ENCODE measurements around the gene RAB35. TPM values are rescaled to one million over a fixed set of nuclear protein-coding genes. Genes with fewer than 3 reads are reported as not detected.

RAB35 gene
- polyA plus RNA-seq, 1 of the 3 experiments (the other 2 are of a cell fraction) = 41.8 TPM

GRCh38 chr12:120067084-120067869, 49.3 kb downstream of the RAB35 start:
- no peaks in the 10 kb centered on the region for H3K9me2 ChIP-seq
- TF ChIP-seq RAD21 (IDR thresholded peaks at IDR 0.05; ENCODE audit: low read length) (no peak), RFX5 (IDR thresholded peaks at IDR 0.05; ENCODE audit: low read length) (no peak), GATA2 (CRISPR knock-in tag; IDR thresholded peaks at IDR 0.05) (no peak), CTCF (IDR thresholded peaks at IDR 0.05) (no peak)
- no peak overlapping the region for H2AFZ ChIP-seq (ENCODE audit: low read depth)
- H3K4me1 ChIP-seq (ENCODE audit: control insufficient read depth in 1 of 2, insufficient read depth in 2 of 2, low read depth in 1 of 2, low read length in 1 of 2) = peaks cover 0 to 2% of the 10 kb centered on the region in 2 experiments; a peak in 1 of 4 replicates
- H4K20me1 ChIP-seq (ENCODE audit: insufficient read depth) = no peaks in the 10 kb centered on the region
- no peaks in the 10 kb centered on the region for H3F3A ChIP-seq (replicated peaks; ENCODE audit: insufficient read depth)
- no peaks in the 10 kb centered on the region for H3K9me3 ChIP-seq
- no peak overlapping the region for H3K4me3 ChIP-seq (ENCODE audit: low read depth in 2 of 2, low read length in 1 of 2)
- H3K79me2 ChIP-seq (ENCODE audit: insufficient read depth) = no peaks in the 10 kb centered on the region
- 40% methylated on average over 3 of the region's 3 CpGs for WGBS (ENCODE audit: low lambda C conversion rate)
- peaks cover 4% of the 10 kb centered on the region; the same call in 1 of the 2 replicates for H3K27me3 ChIP-seq (ENCODE audit: insufficient read depth)
- no peak overlapping the region for H3K4me2 ChIP-seq
- CTCF ChIA-PET = no interaction called here
- H3K36me3 ChIP-seq (replicated peaks in 1 of 2; ENCODE audit: control insufficient read depth in 1 of 2, insufficient read depth in 2 of 2, low read length in 1 of 2) = no peaks in the 10 kb centered on the region
- no peak for DNase-seq
- no peak overlapping the region for H3K9ac ChIP-seq
- H3K27ac ChIP-seq (ENCODE audit: low read depth in 2 of 2, low read length in 1 of 2) = no peak overlapping the region
- POLR2A ChIA-PET = no interaction called here

- H3K27ac ChIP-seq (ENCODE audit: low read depth in 2 of 2, low read length in 1 of 2) = no peak overlapping the region
- H3K4me1 ChIP-seq (ENCODE audit: control insufficient read depth in 1 of 2, insufficient read depth in 2 of 2, low read depth in 1 of 2, low read length in 1 of 2) = peaks cover 0 to 2% of the 10 kb centered on the region in 2 experiments; a peak in 1 of 4 replicates
- TF ChIP-seq NRF1 (IDR thresholded peaks at IDR 0.05; ENCODE audit: low read depth, low read length) = no peak
- TF ChIP-seq IRF3 (IDR thresholded peaks at IDR 0.05; ENCODE audit: low read depth, low read length) = no peak
- H3K36me3 ChIP-seq (replicated peaks in 1 of 2; ENCODE audit: control insufficient read depth in 1 of 2, insufficient read depth in 2 of 2, low read length in 1 of 2) = no peaks in the 10 kb centered on the region
- CTCF ChIA-PET = no interaction called here
- no peaks in the 10 kb centered on the region for H3K79me2 ChIP-seq (ENCODE audit: insufficient read depth)
- WGBS (ENCODE audit: low lambda C conversion rate) = 82% methylated on average over 2 of the region's 2 CpGs
- no peaks in the 10 kb centered on the region for H3K9me3 ChIP-seq
- POLR2A ChIA-PET = no interaction called here
- peaks cover 4% of the 10 kb centered on the region; the same call in 1 of the 2 replicates for H3K27me3 ChIP-seq (ENCODE audit: insufficient read depth)
- no peak overlapping the region for H3K9ac ChIP-seq
- no peak for DNase-seq
- H3F3A ChIP-seq (replicated peaks; ENCODE audit: insufficient read depth) = no peaks in the 10 kb centered on the region
- H3K4me3 ChIP-seq (ENCODE audit: low read depth in 2 of 2, low read length in 1 of 2) = no peak overlapping the region
- no peak overlapping the region for H3K4me2 ChIP-seq
- no peak overlapping the region for H2AFZ ChIP-seq (ENCODE audit: low read depth)
- H3K9me2 ChIP-seq = no peaks in the 10 kb centered on the region
- no peaks in the 10 kb centered on the region for H4K20me1 ChIP-seq (ENCODE audit: insufficient read depth)
Measured at GRCh38 chr12:120066341-120066740, 50.2 kb downstream of the RAB35 start.

GRCh38 chr12:120065472-120065871, 51.1 kb downstream of the RAB35 start:
- H3K9me2 ChIP-seq = no peaks in the 10 kb centered on the region
- H3K4me3 ChIP-seq (ENCODE audit: low read depth in 2 of 2, low read length in 1 of 2) = no peak overlapping the region
- no peaks in the 10 kb centered on the region for H3K79me2 ChIP-seq (ENCODE audit: insufficient read depth)
- no peak for DNase-seq
- no peak overlapping the region for H3K9ac ChIP-seq
- CTCF ChIA-PET = interaction anchor here (0.9 kb wide), 1 partner anchor 22 kb away, joined by 3 read pairs; no protein-coding TSS in a partner anchor
- H3K27me3 ChIP-seq (ENCODE audit: insufficient read depth) = peaks cover 4% of the 10 kb centered on the region; the same call in 1 of the 2 replicates
- no peaks in the 10 kb centered on the region for H3K9me3 ChIP-seq
- H2AFZ ChIP-seq (ENCODE audit: low read depth) = no peak overlapping the region
- H3K36me3 ChIP-seq (replicated peaks in 1 of 2; ENCODE audit: control insufficient read depth in 1 of 2, insufficient read depth in 2 of 2, low read length in 1 of 2) = no peaks in the 10 kb centered on the region
- H3K4me1 ChIP-seq (ENCODE audit: control insufficient read depth in 1 of 2, insufficient read depth in 2 of 2, low read depth in 1 of 2, low read length in 1 of 2) = peaks cover 0 to 2% of the 10 kb centered on the region in 2 experiments; a peak in 1 of 4 replicates
- POLR2A ChIA-PET = interaction anchor here (1.0 kb wide), 1 partner anchor 136 kb away, joined by 3 read pairs; the partner anchor contains the start of gene RPLP0
- WGBS (ENCODE audit: low lambda C conversion rate) = no CpG with 5 or more reads among the region's 1 CpG
- no peak overlapping the region for H3K4me2 ChIP-seq
- H3K27ac ChIP-seq (ENCODE audit: low read depth in 2 of 2, low read length in 1 of 2) = no peak overlapping the region
- H4K20me1 ChIP-seq (ENCODE audit: insufficient read depth) = no peaks in the 10 kb centered on the region
- H3F3A ChIP-seq (replicated peaks; ENCODE audit: insufficient read depth) = no peaks in the 10 kb centered on the region
- no peak for TF ChIP-seq SIN3A (IDR thresholded peaks at IDR 0.05; ENCODE audit: borderline replicate concordance, low read depth, low read length)
- no peak for TF ChIP-seq FOSL2 (IDR thresholded peaks at IDR 0.05; ENCODE audit: borderline replicate concordance, low read depth)
- TF ChIP-seq ELF1 (IDR thresholded peaks at IDR 0.05) = no peak
- no peak for TF ChIP-seq EP300 (IDR thresholded peaks at IDR 0.05; ENCODE audit: borderline replicate concordance in 1 of 2, low read depth in 1 of 2, low read length in 1 of 2)
- no peak for TF ChIP-seq USF2 (IDR thresholded peaks at IDR 0.05; ENCODE audit: borderline replicate concordance, low read depth, low read length)
- TF ChIP-seq ZBTB33 (IDR thresholded peaks at IDR 0.05; ENCODE audit: borderline replicate concordance, low read depth) = no peak
- no peak for TF ChIP-seq FOXM1 (IDR thresholded peaks at IDR 0.05; ENCODE audit: low read depth)
- TF ChIP-seq MEF2A (IDR thresholded peaks at IDR 0.05; ENCODE audit: borderline replicate concordance, low read depth) = no peak
- TF ChIP-seq CHD2 (IDR thresholded peaks at IDR 0.05; ENCODE audit: low read length, partially characterized antibody) = no peak

Measured in SK-N-SH (cell line).